ENCODE results near the gene TNNI3K. TPM values are rescaled to one million over a fixed set of nuclear protein-coding genes. Genes with fewer than 3 reads are reported as not detected.

TNNI3K gene
- total RNA-seq, 1 experiment from 2014 or later, result 0.49 TPM

DNA sequence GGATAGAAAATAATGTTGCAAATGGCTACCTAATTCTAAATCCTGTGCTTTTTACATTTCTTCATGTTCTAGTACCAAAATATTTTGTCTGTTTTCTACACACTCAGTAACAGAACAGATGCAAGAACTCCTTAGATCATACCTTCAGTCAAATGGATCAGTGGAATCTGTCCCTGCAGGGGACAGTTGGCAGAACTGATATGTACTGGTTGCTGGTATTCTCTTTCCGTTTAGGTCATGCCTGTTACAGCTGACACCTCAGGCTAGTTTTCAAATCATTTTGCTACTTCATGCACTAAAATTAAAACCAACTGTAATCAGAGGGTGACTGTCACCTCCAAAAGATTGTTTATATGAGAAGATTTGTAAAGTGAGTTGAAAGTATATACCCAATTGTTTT is 109.2 kb downstream of the TNNI3K start:
- no peak for DNase-seq (ENCODE audit: low read depth, low spot score)
- TF ChIP-seq POLR2A (IDR thresholded peaks at IDR 0.05; ENCODE audit: borderline replicate concordance, extremely low read depth, insufficient read depth, insufficient read length) (no peak), RAD21 (IDR thresholded peaks at IDR 0.05; ENCODE audit: low read depth) (no peak), ELF1 (IDR thresholded peaks at IDR 0.05; ENCODE audit: borderline replicate concordance, low read depth) (no peak), JUND (IDR thresholded peaks at IDR 0.05) (no peak), FOSL1 (IDR thresholded peaks at IDR 0.05; ENCODE audit: low read depth) (no peak), EGR1 (IDR thresholded peaks at IDR 0.05; ENCODE audit: low read depth) (no peak), ZNF274 (IDR thresholded peaks at IDR 0.05; ENCODE audit: low read depth, low read length) (no peak)
- TF ChIP-seq, protein P1, sequence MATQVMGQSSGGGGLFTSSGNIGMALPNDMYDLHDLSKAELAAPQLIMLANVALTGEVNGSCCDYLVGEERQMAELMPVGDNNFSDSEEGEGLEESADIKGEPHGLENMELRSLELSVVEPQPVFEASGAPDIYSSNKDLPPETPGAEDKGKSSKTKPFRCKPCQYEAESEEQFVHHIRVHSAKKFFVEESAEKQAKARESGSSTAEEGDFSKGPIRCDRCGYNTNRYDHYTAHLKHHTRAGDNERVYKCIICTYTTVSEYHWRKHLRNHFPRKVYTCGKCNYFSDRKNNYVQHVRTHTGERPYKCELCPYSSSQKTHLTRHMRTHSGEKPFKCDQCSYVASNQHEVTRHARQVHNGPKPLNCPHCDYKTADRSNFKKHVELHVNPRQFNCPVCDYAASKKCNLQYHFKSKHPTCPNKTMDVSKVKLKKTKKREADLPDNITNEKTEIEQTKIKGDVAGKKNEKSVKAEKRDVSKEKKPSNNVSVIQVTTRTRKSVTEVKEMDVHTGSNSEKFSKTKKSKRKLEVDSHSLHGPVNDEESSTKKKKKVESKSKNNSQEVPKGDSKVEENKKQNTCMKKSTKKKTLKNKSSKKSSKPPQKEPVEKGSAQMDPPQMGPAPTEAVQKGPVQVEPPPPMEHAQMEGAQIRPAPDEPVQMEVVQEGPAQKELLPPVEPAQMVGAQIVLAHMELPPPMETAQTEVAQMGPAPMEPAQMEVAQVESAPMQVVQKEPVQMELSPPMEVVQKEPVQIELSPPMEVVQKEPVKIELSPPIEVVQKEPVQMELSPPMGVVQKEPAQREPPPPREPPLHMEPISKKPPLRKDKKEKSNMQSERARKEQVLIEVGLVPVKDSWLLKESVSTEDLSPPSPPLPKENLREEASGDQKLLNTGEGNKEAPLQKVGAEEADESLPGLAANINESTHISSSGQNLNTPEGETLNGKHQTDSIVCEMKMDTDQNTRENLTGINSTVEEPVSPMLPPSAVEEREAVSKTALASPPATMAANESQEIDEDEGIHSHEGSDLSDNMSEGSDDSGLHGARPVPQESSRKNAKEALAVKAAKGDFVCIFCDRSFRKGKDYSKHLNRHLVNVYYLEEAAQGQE (IDR thresholded peaks at IDR 0.05; ENCODE audit: low read depth), result no peak
- no TSS peak for BruUV-seq (replicated peaks)
- Histone ChIP-seq H3K4me3 (replicated peaks in 1 of 2; ENCODE audit: low read depth in 1 of 2, low read length in 2 of 2) (no peak overlapping the region), H3K9me2 (ENCODE audit: insufficient read depth) (no peaks in the 10 kb centered on the region), H3K4me1 (ENCODE audit: control insufficient read depth in 1 of 2, insufficient read depth in 2 of 2, low read length in 2 of 2) (no peaks in the 10 kb centered on the region), H3K4me2 (ENCODE audit: low read length) (no peak overlapping the region), H4K20me1 (ENCODE audit: insufficient read depth) (no peaks in the 10 kb centered on the region), H3K36me3 (ENCODE audit: control insufficient read depth in 1 of 2, insufficient read depth in 2 of 2, low read length in 2 of 2) (no peaks in the 10 kb centered on the region), H3K79me2 (ENCODE audit: insufficient read depth, low read length) (no peaks in the 10 kb centered on the region), H3K27ac (ENCODE audit: low read depth, low read length) (no peak overlapping the region), H2AFZ (ENCODE audit: low read depth, low read length, poor library complexity, severe bottlenecking) (no peak overlapping the region), H3K9me3 (ENCODE audit: control insufficient read depth in 1 of 2, insufficient read depth in 1 of 2, low read depth in 1 of 2, low read length in 2 of 2) (no peaks in the 10 kb centered on the region), H3K27me3 (ENCODE audit: insufficient read depth, low read length) (no peaks in the 10 kb centered on the region), H3K9ac (ENCODE audit: low read length) (no peak overlapping the region)
- POLR2A ChIA-PET, result no interaction called here
- intact Hi-C loops (cut with micrococcal nuclease), result no loop called here
- ATAC-seq, result no peak
- CTCF ChIA-PET, result no interaction called here
- RAD21 ChIA-PET (ENCODE audit: low non-redundant PET in 1 of 2, low total read pairs in 2 of 2, uncharacterized antibody in 2 of 2, unreplicated experiment in 2 of 2), result no interaction called here

DNA sequence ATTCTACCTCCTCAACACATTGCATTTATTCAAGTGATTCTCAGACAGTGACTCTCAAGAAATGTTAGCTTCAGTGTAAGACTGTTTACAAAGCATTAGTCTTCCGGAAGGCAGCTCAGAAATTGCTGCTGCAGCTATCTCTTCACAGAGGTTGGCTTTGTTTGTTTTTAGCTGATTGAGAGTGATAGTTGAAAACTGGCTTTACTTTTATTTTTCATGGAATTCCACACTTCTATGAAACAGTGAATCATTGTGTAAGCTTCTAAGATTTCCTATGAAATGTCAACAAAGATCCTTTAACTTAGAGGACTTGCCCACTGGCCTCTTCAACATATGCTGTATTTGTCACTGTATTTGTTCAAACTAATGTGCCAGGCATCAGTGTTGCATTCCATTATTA is 121.3 kb downstream of the TNNI3K start:
- Histone ChIP-seq H3K9me3 (ENCODE audit: control insufficient read depth in 1 of 2, insufficient read depth in 1 of 2, low read depth in 1 of 2, low read length in 2 of 2) (no peaks in the 10 kb centered on the region), H3K9me2 (ENCODE audit: insufficient read depth) (no peaks in the 10 kb centered on the region), H3K27me3 (ENCODE audit: insufficient read depth, low read length) (no peaks in the 10 kb centered on the region), H3K36me3 (ENCODE audit: control insufficient read depth in 1 of 2, insufficient read depth in 2 of 2, low read length in 2 of 2) (no peaks in the 10 kb centered on the region), H3K9ac (ENCODE audit: low read length) (no peak overlapping the region), H2AFZ (ENCODE audit: low read depth, low read length, poor library complexity, severe bottlenecking) (no peak overlapping the region), H3K4me2 (ENCODE audit: low read length) (no peak overlapping the region), H3K4me3 (replicated peaks in 1 of 2; ENCODE audit: low read depth in 1 of 2, low read length in 2 of 2) (no peak overlapping the region), H4K20me1 (ENCODE audit: insufficient read depth) (no peaks in the 10 kb centered on the region), H3K27ac (ENCODE audit: low read depth, low read length) (no peak overlapping the region), H3K79me2 (ENCODE audit: insufficient read depth, low read length) (no peaks in the 10 kb centered on the region), H3K4me1 (ENCODE audit: control insufficient read depth in 1 of 2, insufficient read depth in 2 of 2, low read length in 2 of 2) (no peaks in the 10 kb centered on the region)
- CTCF ChIA-PET, result no interaction called here
- intact Hi-C loops (cut with micrococcal nuclease), result no loop called here
- BruUV-seq (replicated peaks), result no TSS peak
- ATAC-seq (no peak), DNase-seq (ENCODE audit: low read depth, low spot score) (no peak)
- TF ChIP-seq YY1 (IDR thresholded peaks at IDR 0.05; ENCODE audit: extremely low read depth, insufficient replicate concordance, low read depth, low read length) (no peak), EZH2phosphoT487 (IDR thresholded peaks at IDR 0.05; ENCODE audit: borderline replicate concordance) (no peak), EZH2 (IDR thresholded peaks at IDR 0.05) (no peak), ZFX (IDR thresholded peaks at IDR 0.05) (no peak), EGR1 (IDR thresholded peaks at IDR 0.05; ENCODE audit: low read depth) (no peak), TCF7L2 (IDR thresholded peaks at IDR 0.05; ENCODE audit: borderline replicate concordance, extremely low read depth, insufficient read depth, insufficient read length) (no peak), SRF (IDR thresholded peaks at IDR 0.05; ENCODE audit: low read depth) (no peak), RAD21 (IDR thresholded peaks at IDR 0.05; ENCODE audit: low read depth) (no peak), ZNF274 (IDR thresholded peaks at IDR 0.05; ENCODE audit: low read depth, low read length) (no peak)
- TF ChIP-seq, protein P2, sequence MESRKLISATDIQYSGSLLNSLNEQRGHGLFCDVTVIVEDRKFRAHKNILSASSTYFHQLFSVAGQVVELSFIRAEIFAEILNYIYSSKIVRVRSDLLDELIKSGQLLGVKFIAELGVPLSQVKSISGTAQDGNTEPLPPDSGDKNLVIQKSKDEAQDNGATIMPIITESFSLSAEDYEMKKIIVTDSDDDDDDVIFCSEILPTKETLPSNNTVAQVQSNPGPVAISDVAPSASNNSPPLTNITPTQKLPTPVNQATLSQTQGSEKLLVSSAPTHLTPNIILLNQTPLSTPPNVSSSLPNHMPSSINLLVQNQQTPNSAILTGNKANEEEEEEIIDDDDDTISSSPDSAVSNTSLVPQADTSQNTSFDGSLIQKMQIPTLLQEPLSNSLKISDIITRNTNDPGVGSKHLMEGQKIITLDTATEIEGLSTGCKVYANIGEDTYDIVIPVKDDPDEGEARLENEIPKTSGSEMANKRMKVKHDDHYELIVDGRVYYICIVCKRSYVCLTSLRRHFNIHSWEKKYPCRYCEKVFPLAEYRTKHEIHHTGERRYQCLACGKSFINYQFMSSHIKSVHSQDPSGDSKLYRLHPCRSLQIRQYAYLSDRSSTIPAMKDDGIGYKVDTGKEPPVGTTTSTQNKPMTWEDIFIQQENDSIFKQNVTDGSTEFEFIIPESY (IDR thresholded peaks at IDR 0.05; ENCODE audit: extremely low read depth, insufficient replicate concordance, low read length), result no peak
- TF ChIP-seq, protein P3, sequence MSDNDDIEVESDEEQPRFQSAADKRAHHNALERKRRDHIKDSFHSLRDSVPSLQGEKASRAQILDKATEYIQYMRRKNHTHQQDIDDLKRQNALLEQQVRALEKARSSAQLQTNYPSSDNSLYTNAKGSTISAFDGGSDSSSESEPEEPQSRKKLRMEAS (IDR thresholded peaks at IDR 0.05), result no peak
- RAD21 ChIA-PET (ENCODE audit: low non-redundant PET in 1 of 2, low total read pairs in 2 of 2, uncharacterized antibody in 2 of 2, unreplicated experiment in 2 of 2), result no interaction called here
- POLR2A ChIA-PET, result no interaction called here
